ENCODE measurements around the gene SRGAP2. TPM values are rescaled to one million over a fixed set of nuclear protein-coding genes. Genes with fewer than 3 reads are reported as not detected.

Gene SRGAP2
- total RNA-seq: 51.0 and 65.4 TPM in 2 replicates

GRCh38 chr1:206203364-206204158 is at the start of gene SRGAP2:
Gene SRGAP2, plus strand, starts transcription at chr1:206203541. Its CDS starts 2,430 bp downstream, at chr1:206205971.

GRCh38 chr1:206202789-206203363 is 465 bp upstream of the SRGAP2 start, which contains the start of gene FAM72A:
Gene FAM72A, minus strand, starts transcription at chr1:206202839. Its CDS starts 814 bp downstream, at chr1:206202025.

Other genes with a start within 250 kb of the SRGAP2 start
- 4.6 and 6.3 TPM in 2 replicates for gene RAB7B, start 200.1 kb upstream of the SRGAP2 start, total RNA-seq
- not detected in 2 replicates for gene CTSE, start 179.6 kb upstream of the SRGAP2 start, total RNA-seq
- not detected in 2 replicates for gene RHEX, start 150.4 kb upstream of the SRGAP2 start, total RNA-seq
- gene AVPR1B, start 86.2 kb upstream of the SRGAP2 start, total RNA-seq: not detected in 2 replicates
- 3.0 and 5.5 TPM in 2 replicates for gene FAM72A, start 702 bp upstream of the SRGAP2 start, total RNA-seq